PC-3 (cell line): ENCODE measurements around the gene CD274. TPM values are rescaled to one million over a fixed set of nuclear protein-coding genes. Genes with fewer than 3 reads are reported as not detected.

Source experiments
- ATAC-seq: fragments of 200-7000 bp; cut with Tn5 transposase; 2 replicates; pipeline ENCODE4 v1.9.1; 2020; ENCODE audit warnings: mild to moderate bottlenecking, moderate library complexity
- BruUV-seq: library from RNA; stranded (reverse); fragments of 400-500 nt; replicated peaks from 2 replicates; lab custom pipeline; 2021; lab: Mats Ljungman, UMichigan
- CTCF ChIA-PET: fragments of 300-600 bp; sonication (Branson Sonifier 250); formaldehyde crosslinking; loops from one replicate; lab custom pipeline; 2022; ENCODE audit warnings: antibody characterized with exemption; lab: Charles Lee
- POLR2A ChIA-PET: fragments of 300-600 bp; sonication (Branson Sonifier 250); formaldehyde crosslinking; loops from one replicate; lab custom pipeline; 2022; ENCODE audit warnings: antibody characterized with exemption; ENCODE audit not compliant: unreplicated experiment; lab: Charles Lee
- DNase-seq: peaks from one replicate; pipeline ENCODE4 v3.0.0-alpha.2; 2015
- H2AFZ ChIP-seq: fragments of 300-600 bp; sonication (generic); 2 replicates; pipeline ENCODE4 v1.6.0; 2016; ENCODE audit warnings: antibody characterized with exemption, low read length
- H3F3A ChIP-seq: fragments of 300-600 bp; sonication (generic); one replicate; pipeline ENCODE4 v1.6.0; 2017; ENCODE audit warnings: antibody characterized with exemption, low read length, control low read depth, mild to moderate bottlenecking; ENCODE audit not compliant: unreplicated experiment
- H3K27ac ChIP-seq: fragments of 300-600 bp; sonication (generic); 2 replicates; pipeline ENCODE4 v1.5.1; 2016; ENCODE audit warnings: mild to moderate bottlenecking, low read length
- H3K27me3 ChIP-seq: fragments of 300-600 bp; sonication (generic); 2 replicates; pipeline ENCODE4 v1.6.1; 2016; ENCODE audit warnings: low read length, mixed read lengths
- H3K36me3 ChIP-seq: fragments of 300-600 bp; sonication (generic); 2 replicates; pipeline ENCODE4 v1.6.1; 2016; ENCODE audit warnings: low read depth, mixed run types, low read length, mixed read lengths
- H3K4me1 ChIP-seq: fragments of 300-600 bp; sonication (generic); 2 replicates; pipeline ENCODE4 v1.5.1; 2016; ENCODE audit warnings: low read length; ENCODE audit not compliant: insufficient read depth
- H3K4me2 ChIP-seq: fragments of 300-600 bp; sonication (generic); 2 replicates; pipeline ENCODE4 v1.6.0; 2016; ENCODE audit warnings: low read length
- H3K4me3 ChIP-seq: fragments of 300-600 bp; sonication (generic); 2 replicates; pipeline ENCODE4 v1.5.1; 2016; ENCODE audit warnings: mild to moderate bottlenecking, low read length, mixed read lengths
- H3K79me2 ChIP-seq: fragments of 300-600 bp; sonication (generic); 2 replicates; pipeline ENCODE4 v1.6.1; 2017; ENCODE audit warnings: low read length, mixed read lengths
- H3K9ac ChIP-seq: fragments of 300-600 bp; sonication (generic); 2 replicates; pipeline ENCODE4 v1.6.0; 2016; ENCODE audit warnings: mild to moderate bottlenecking, low read length
- H3K9me2 ChIP-seq: fragments of 300-600 bp; sonication (generic); replicated peaks from 2 replicates; pipeline ENCODE4 v1.6.1; 2016; ENCODE audit warnings: mixed run types, low read length, mixed read lengths
- H3K9me3 ChIP-seq: fragments of 300-600 bp; sonication (generic); 2 replicates; pipeline ENCODE4 v1.6.1; 2016; ENCODE audit warnings: low read length, mixed read lengths
- H4K20me1 ChIP-seq: fragments of 300-600 bp; sonication (generic); 2 replicates; pipeline ENCODE4 v1.6.1; 2016; ENCODE audit warnings: low read length, mixed read lengths
- CTCF ChIP-seq: fragments of 300-600 bp; sonication (generic); conservative IDR thresholded peaks from 2 replicates; pipeline ENCODE4 v1.5.1; 2017; ENCODE audit warnings: antibody characterized with exemption, low read depth, mild to moderate bottlenecking, low read length
- EZH2 ChIP-seq: fragments of 300-600 bp; sonication (generic); IDR thresholded peaks from one replicate; pipeline ENCODE4 v1.6.1; 2017; ENCODE audit warnings: antibody characterized with exemption, mild to moderate bottlenecking, low read length; ENCODE audit not compliant: unreplicated experiment
- EZH2phosphoT487 ChIP-seq: fragments of 300-600 bp; sonication (generic); IDR thresholded peaks from 2 replicates; pipeline ENCODE4 v1.6.1; 2018; ENCODE audit warnings: mild to moderate bottlenecking, antibody characterized with exemption, low read length, borderline replicate concordance
- intact Hi-C: fragments of 100-400 bp; cut with micrococcal nuclease; formaldehyde crosslinking; loops from 2 replicates; pipeline ENCODE4 v1.9.0; 2023
- total RNA-seq: library from RNA; depleted of rRNA; stranded (reverse); fragments of >200 nt; gene quantifications from 2 replicates; pipeline ENCODE4 v1.2.3, GENCODE V29; 2014

CD274 gene
- total RNA-seq, 1 experiment from 2014 or later: 3.8 TPM

GRCh38 chr9:5448461-5449435 is 1.6 kb upstream of the CD274 start:
- Histone ChIP-seq H3K9me3 (no peaks in the 10 kb centered on the region), H2AFZ (peak overlapping the region; percentile 68), H3K4me1 (peaks cover 68% of the 10 kb centered on the region), H3K27ac (peak overlapping the region; percentile 71), H4K20me1 (no peaks in the 10 kb centered on the region), H3K4me3 (peak overlapping the region; percentile 79; the same call in 1 of the 2 replicates), H3K36me3 (no peaks in the 10 kb centered on the region), H3K27me3 (no peaks in the 10 kb centered on the region), H3K79me2 (peaks cover 33% of the 10 kb centered on the region), H3K9ac (no peak overlapping the region; the same call in 1 of the 2 replicates), H3K9me2 (no peaks in the 10 kb centered on the region), H3K4me2 (peak overlapping the region; percentile 91), H3F3A (no peaks in the 10 kb centered on the region)
- no TSS peak for BruUV-seq
- ChIA-PET POLR2A (no interaction called here), CTCF (interaction anchor here (1.5 kb wide), 1 partner anchor 152 kb away, joined by 10 read pairs; no protein-coding TSS in a partner anchor)
- intact Hi-C loops: no loop called here
- ATAC-seq (no peak), DNase-seq (no peak)
- TF ChIP-seq EZH2phosphoT487: no peak
- TF ChIP-seq EZH2: no peak
- no peak for TF ChIP-seq CTCF

GRCh38 chr9:5449521-5450358 is 602 bp upstream of the CD274 start:
- Histone ChIP-seq H3K9ac (peak overlapping the region; percentile 59), H3K9me3 (no peaks in the 10 kb centered on the region), H3K4me2 (peak overlapping the region; percentile 91), H3K9me2 (no peaks in the 10 kb centered on the region), H3K79me2 (peaks cover 43% of the 10 kb centered on the region), H4K20me1 (no peaks in the 10 kb centered on the region), H3K4me3 (peak overlapping the region; percentile 79), H2AFZ (peak overlapping the region; percentile 68), H3F3A (no peaks in the 10 kb centered on the region), H3K36me3 (no peaks in the 10 kb centered on the region), H3K27ac (peak overlapping the region; percentile 71), H3K27me3 (no peaks in the 10 kb centered on the region), H3K4me1 (peaks cover 76% of the 10 kb centered on the region)
- TSS peak; percentile 88 for BruUV-seq
- DNase-seq (peak; percentile 63), ATAC-seq (no peak)
- ChIA-PET POLR2A (interaction anchor here (0.6 kb wide), 1 partner anchor 960 kb away, joined by 3 read pairs; the partner anchor contains the start of gene SLC1A1), CTCF (interaction anchor here (0.5 to 1.5 kb wide), 4 partner anchors 19 to 151 kb away, joined by 3 to 10 read pairs (median 4); no protein-coding TSS in a partner anchor)
- TF ChIP-seq EZH2: no peak
- TF ChIP-seq CTCF: no peak
- TF ChIP-seq EZH2phosphoT487: no peak
- intact Hi-C loops: loop anchor here (1.0 to 2.0 kb wide), 2 partner anchors 141 to 265 kb away; no protein-coding TSS in a partner anchor
